DND-41 (cell line): ENCODE measurements around the gene GLYATL1.

Experiments
- CTCF ChIP-seq: IDR thresholded peaks from 2 replicates; pipeline ENCODE4 v1.5.1; 2012; ENCODE audit warnings: borderline replicate concordance, low read length, moderate library complexity, mild to moderate bottlenecking; ENCODE audit not compliant: poor library complexity, severe bottlenecking; ENCODE audit errors: extremely low read depth
- EZH2 ChIP-seq: IDR thresholded peaks from 3 replicates; pipeline ENCODE4 v1.6.1; 2012; ENCODE audit warnings: borderline replicate concordance, low read depth, mild to moderate bottlenecking, moderate library complexity, low read length, inconsistent platforms; ENCODE audit not compliant: severe bottlenecking

GRCh38 chr11:58927393-58928106 lies 11.7 kb upstream of the GLYATL1 start:
- no peak for TF ChIP-seq CTCF
- peak; percentile 25 for TF ChIP-seq EZH2
